HepG2 (cell line): ENCODE measurements around the gene RUBCNL. TPM values are rescaled to one million over a fixed set of nuclear protein-coding genes. Genes with fewer than 3 reads are reported as not detected.

Experiments
- ATAC-seq: fragments of 200-7000 bp; cut with Tn5 transposase; 3 replicates; pipeline ENCODE4 v1.9.1; 2020; ENCODE audit warnings: mild to moderate bottlenecking, moderate library complexity
- BruUV-seq: library from RNA; stranded (reverse); fragments of 400-500 nt; replicated peaks from 2 replicates; lab custom pipeline; 2021; lab: Mats Ljungman, UMichigan
- CTCF ChIA-PET: fragments of 300-600 bp; formaldehyde crosslinking; extraction: SDS; loops from one replicate; lab custom pipeline; 2021; ENCODE audit warnings: low total read pairs, inconsistent platforms, low intra/inter-chr PET ratio; lab: Yijun Ruan, JAX
- POLR2A ChIA-PET: fragments of 350-600 bp; sonication (Branson Sonifier 250); formaldehyde crosslinking; loops from one replicate; lab custom pipeline; 2020; ENCODE audit warnings: antibody characterized with exemption, inconsistent platforms; lab: Yijun Ruan, JAX
- DNase-seq: peaks from one replicate; pipeline ENCODE4 v3.0.0-alpha.2; 2015; ENCODE audit warnings: low spot score
- FAIRE-seq: peaks from 3 replicates; lab custom pipeline; 2011; peaks lifted over from hg19 to GRCh38; lab: Jason Lieb, UNC
- H2AFZ ChIP-seq: one replicate; pipeline ENCODE4 v1.6.1; 2011; ENCODE audit warnings: low read length, inconsistent platforms
- H3K27ac ChIP-seq: fragments of 300-600 bp; 3 replicates; pipeline ENCODE4 v1.8.0; 2011; ENCODE audit warnings: mixed run types, mild to moderate bottlenecking, mixed read lengths, low read length, inconsistent platforms; ENCODE audit not compliant: insufficient read depth; ENCODE audit errors: extremely low read length
- H3K27me3 ChIP-seq, 2 experiments: fragments of 200-600 bp in 1 of 2; 2 replicates in 1 of 2; 3 replicates in 1 of 2; pipeline versions ENCODE4 v1.6.0 to v1.8.0; 2011; ENCODE audit warnings: low read length in 2 of 2, mild to moderate bottlenecking in 2 of 2, moderate library complexity in 2 of 2, inconsistent platforms in 1 of 2; ENCODE audit not compliant: insufficient read depth in 2 of 2, control insufficient read depth in 1 of 2
- H3K36me3 ChIP-seq, 2 experiments: fragments of 200-600 bp in 1 of 2; replicated peaks in 1 of 2; 2 replicates in 1 of 2; 3 replicates in 1 of 2; pipeline versions ENCODE4 v1.5.1 to v1.8.0; 2011; ENCODE audit warnings: low read length in 2 of 2, inconsistent platforms in 1 of 2; ENCODE audit not compliant: insufficient read depth in 2 of 2, control insufficient read depth in 1 of 2
- H3K4me1 ChIP-seq: 2 replicates; pipeline ENCODE4 v1.5.1; 2012; ENCODE audit warnings: low read length, inconsistent platforms; ENCODE audit not compliant: insufficient read depth
- H3K4me2 ChIP-seq: 2 replicates; pipeline ENCODE4 v1.6.0; 2011; ENCODE audit warnings: low read depth, low read length, inconsistent platforms
- H3K4me3 ChIP-seq, 3 experiments: fragments of 200-600 bp in 1 of 3; sonication (generic), shearing (Covaris generic) in 1 of 3; replicated peaks in 1 of 3; 2 replicates each; pipeline ENCODE4 v1.5.1; 2011 to 2016; ENCODE audit warnings: low read length in 3 of 3, inconsistent platforms in 2 of 3, low read depth in 2 of 3, mild to moderate bottlenecking in 2 of 3, control low read depth in 1 of 3, mixed read lengths in 1 of 3; ENCODE audit not compliant: insufficient read depth in 1 of 3
- H3K79me2 ChIP-seq: one replicate; pipeline ENCODE4 v1.6.1; 2011; ENCODE audit warnings: low read length, inconsistent platforms; ENCODE audit not compliant: insufficient read depth
- H3K9ac ChIP-seq: 2 replicates; pipeline ENCODE4 v1.6.0; 2011; ENCODE audit warnings: mild to moderate bottlenecking, low read depth, low read length, inconsistent platforms; ENCODE audit not compliant: insufficient read depth
- H3K9me3 ChIP-seq: 2 replicates; pipeline ENCODE4 v1.5.1; 2012; ENCODE audit warnings: mild to moderate bottlenecking, low read length
- H4K20me1 ChIP-seq: 2 replicates; pipeline ENCODE4 v1.6.0; 2011; ENCODE audit warnings: inconsistent platforms, mild to moderate bottlenecking, low read length, moderate library complexity; ENCODE audit not compliant: insufficient read depth
- MIER3 ChIP-seq: IDR thresholded peaks from 2 replicates; pipeline ENCODE4 v1.6.1; 2016; ENCODE audit warnings: missing compliant biosample characterization, borderline replicate concordance
- PPARG ChIP-seq: conservative IDR thresholded peaks from 2 replicates; pipeline ENCODE4 v1.6.1; 2016; ENCODE audit warnings: missing biosample characterization, missing genetic modification reagents
- RBAK ChIP-seq: sonication (generic); formaldehyde crosslinking; IDR thresholded peaks from 2 replicates; pipeline ENCODE4 v1.5.1; 2020; ENCODE audit warnings: mild to moderate bottlenecking, missing genetic modification reagents
- ZBTB20 ChIP-seq: sonication (generic); formaldehyde crosslinking; IDR thresholded peaks from 2 replicates; pipeline ENCODE4 v1.8.1; 2023; ENCODE audit warnings: missing genetic modification reagents, low read depth, mild to moderate bottlenecking, borderline replicate concordance
- ZFYVE20 ChIP-seq: sonication (generic); formaldehyde crosslinking; IDR thresholded peaks from 2 replicates; pipeline ENCODE4 v1.8.0; 2023; ENCODE audit warnings: low read depth, mild to moderate bottlenecking, moderate library complexity, missing genetic modification reagents, borderline replicate concordance
- ZNF230 ChIP-seq: sonication (generic); formaldehyde crosslinking; IDR thresholded peaks from 2 replicates; pipeline ENCODE4 v1.4.0; 2020; ENCODE audit warnings: mild to moderate bottlenecking, missing genetic modification reagents
- WGBS: methylation state at CpG from one replicate; pipeline ENCODE4 v1.1.6; 2017; ENCODE audit warnings: low lambda C conversion rate; 5-methylcytosine and 5-hydroxymethylcytosine counted together
- in situ Hi-C: cut with HindIII; loops from 2 replicates; pipeline ENCODE4 v1.10.0; 2017; ENCODE audit warnings: low pct_unique_long_range_greater_than_20kb; ENCODE audit not compliant: extremely low pct_ligation_motif_present
- intact Hi-C: fragments of 100-400 bp; cut with micrococcal nuclease; formaldehyde crosslinking; loops from one replicate; pipeline ENCODE4 v1.10.0; 2022; ENCODE audit not compliant: unreplicated experiment
- polyA plus RNA-seq, 8 experiments: library from polyadenylated mRNA; depleted of rRNA in 3 of 8; stranded (reverse) in 7 of 8; unstranded in 1 of 8; fragments of >200 nt; fragmentation: Illumina TruSeq in 4 of 8; extraction: Trizol in 4 of 8; gene quantifications; 2 replicates each; pipeline versions ENCODE4 v1.2.1 to v1.2.3, GENCODE V29; 2011 to 2016; ENCODE audit warnings: low read depth in 4 of 8, missing spikeins in 1 of 8, mixed read lengths in 1 of 8; ENCODE audit not compliant: insufficient read depth in 1 of 8
- total RNA-seq, 5 experiments: library from RNA; depleted of rRNA; stranded (reverse); fragments of >200 nt; fragmentation: Illumina TruSeq; extraction: Trizol; gene quantifications; 2 replicates each; pipeline ENCODE4 v1.2.3, GENCODE V29; 2016; ENCODE audit warnings: low read depth in 1 of 5
- TF ChIP-seq, protein P1 (sequence below): sonication (generic); formaldehyde crosslinking; IDR thresholded peaks from 2 replicates; pipeline ENCODE4 v1.4.0; 2020; ENCODE audit warnings: mild to moderate bottlenecking, missing genetic modification reagents
- TF ChIP-seq, protein P2 (sequence below): sonication (generic); formaldehyde crosslinking; IDR thresholded peaks from 2 replicates; pipeline ENCODE4 v1.5.0; 2020; ENCODE audit warnings: mild to moderate bottlenecking, missing genetic modification reagents, borderline replicate concordance
- TF ChIP-seq, protein P3 (sequence below): sonication (generic); formaldehyde crosslinking; IDR thresholded peaks from 2 replicates; pipeline ENCODE4 v1.9.0; 2021; ENCODE audit warnings: missing genetic modification reagents, borderline replicate concordance

The RUBCNL gene
- total and polyA plus RNA-seq, 2 of the 13 experiments (the other 11 are each of a cell fraction or from before 2014, with no cell fraction given) = not detected

DNA sequence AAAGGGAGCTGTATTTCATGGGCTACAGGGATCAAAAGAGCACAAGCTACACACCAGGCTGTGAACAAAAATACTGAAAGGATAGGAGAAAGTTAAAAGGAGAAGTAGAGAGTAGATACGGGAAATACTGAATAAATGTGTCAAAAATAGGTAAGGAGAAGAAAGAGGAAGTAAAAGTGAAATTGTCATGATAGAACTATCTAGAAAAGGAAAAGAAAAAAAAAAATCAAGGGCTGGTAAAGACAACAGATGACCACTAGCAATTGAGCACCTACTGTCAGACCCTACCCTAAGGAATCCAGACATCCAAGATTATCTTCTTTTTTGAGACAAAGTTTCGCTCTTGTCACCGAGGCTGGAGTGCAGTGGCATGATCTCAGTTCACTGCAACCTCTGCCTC, 4.8 kb downstream of the RUBCNL start:
- CTCF ChIA-PET = no interaction called here
- in situ Hi-C loops = no loop called here

More for the DNA sequence above, 4.8 kb downstream of the RUBCNL start:
- Histone ChIP-seq H3K79me2 (no peaks in the 10 kb centered on the region), H2AFZ (no peak overlapping the region), H3K36me3 (no peaks in the 10 kb centered on the region), H3K9me3 (no peaks in the 10 kb centered on the region), H3K27me3 (peaks cover 4 to 30% of the 10 kb centered on the region in 2 experiments), H3K27ac (no peak overlapping the region), H3K4me1 (no peaks in the 10 kb centered on the region), H4K20me1 (no peaks in the 10 kb centered on the region), H3K4me2 (no peak overlapping the region), H3K9ac (no peak overlapping the region), H3K4me3 (no peak overlapping the region)
- POLR2A ChIA-PET = no interaction called here
- no TSS peak for BruUV-seq
- FAIRE-seq (no peak), DNase-seq (no peak), ATAC-seq (no peak)
- WGBS = 4% methylated on average over 3 of the region's 3 CpGs
- intact Hi-C loops = no loop called here
- no peak for TF ChIP-seq RBAK (CRISPR knock-in tag)
- no peak for TF ChIP-seq ZNF230 (CRISPR knock-in tag)
- no peak for TF ChIP-seq ZFYVE20
- TF ChIP-seq MIER3 = no peak
- TF ChIP-seq ZBTB20 (CRISPR knock-in tag) = no peak
- TF ChIP-seq, protein P1, sequence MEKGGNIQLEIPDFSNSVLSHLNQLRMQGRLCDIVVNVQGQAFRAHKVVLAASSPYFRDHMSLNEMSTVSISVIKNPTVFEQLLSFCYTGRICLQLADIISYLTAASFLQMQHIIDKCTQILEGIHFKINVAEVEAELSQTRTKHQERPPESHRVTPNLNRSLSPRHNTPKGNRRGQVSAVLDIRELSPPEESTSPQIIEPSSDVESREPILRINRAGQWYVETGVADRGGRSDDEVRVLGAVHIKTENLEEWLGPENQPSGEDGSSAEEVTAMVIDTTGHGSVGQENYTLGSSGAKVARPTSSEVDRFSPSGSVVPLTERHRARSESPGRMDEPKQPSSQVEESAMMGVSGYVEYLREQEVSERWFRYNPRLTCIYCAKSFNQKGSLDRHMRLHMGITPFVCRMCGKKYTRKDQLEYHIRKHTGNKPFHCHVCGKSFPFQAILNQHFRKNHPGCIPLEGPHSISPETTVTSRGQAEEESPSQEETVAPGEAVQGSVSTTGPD = no peak
- TF ChIP-seq, protein P2, sequence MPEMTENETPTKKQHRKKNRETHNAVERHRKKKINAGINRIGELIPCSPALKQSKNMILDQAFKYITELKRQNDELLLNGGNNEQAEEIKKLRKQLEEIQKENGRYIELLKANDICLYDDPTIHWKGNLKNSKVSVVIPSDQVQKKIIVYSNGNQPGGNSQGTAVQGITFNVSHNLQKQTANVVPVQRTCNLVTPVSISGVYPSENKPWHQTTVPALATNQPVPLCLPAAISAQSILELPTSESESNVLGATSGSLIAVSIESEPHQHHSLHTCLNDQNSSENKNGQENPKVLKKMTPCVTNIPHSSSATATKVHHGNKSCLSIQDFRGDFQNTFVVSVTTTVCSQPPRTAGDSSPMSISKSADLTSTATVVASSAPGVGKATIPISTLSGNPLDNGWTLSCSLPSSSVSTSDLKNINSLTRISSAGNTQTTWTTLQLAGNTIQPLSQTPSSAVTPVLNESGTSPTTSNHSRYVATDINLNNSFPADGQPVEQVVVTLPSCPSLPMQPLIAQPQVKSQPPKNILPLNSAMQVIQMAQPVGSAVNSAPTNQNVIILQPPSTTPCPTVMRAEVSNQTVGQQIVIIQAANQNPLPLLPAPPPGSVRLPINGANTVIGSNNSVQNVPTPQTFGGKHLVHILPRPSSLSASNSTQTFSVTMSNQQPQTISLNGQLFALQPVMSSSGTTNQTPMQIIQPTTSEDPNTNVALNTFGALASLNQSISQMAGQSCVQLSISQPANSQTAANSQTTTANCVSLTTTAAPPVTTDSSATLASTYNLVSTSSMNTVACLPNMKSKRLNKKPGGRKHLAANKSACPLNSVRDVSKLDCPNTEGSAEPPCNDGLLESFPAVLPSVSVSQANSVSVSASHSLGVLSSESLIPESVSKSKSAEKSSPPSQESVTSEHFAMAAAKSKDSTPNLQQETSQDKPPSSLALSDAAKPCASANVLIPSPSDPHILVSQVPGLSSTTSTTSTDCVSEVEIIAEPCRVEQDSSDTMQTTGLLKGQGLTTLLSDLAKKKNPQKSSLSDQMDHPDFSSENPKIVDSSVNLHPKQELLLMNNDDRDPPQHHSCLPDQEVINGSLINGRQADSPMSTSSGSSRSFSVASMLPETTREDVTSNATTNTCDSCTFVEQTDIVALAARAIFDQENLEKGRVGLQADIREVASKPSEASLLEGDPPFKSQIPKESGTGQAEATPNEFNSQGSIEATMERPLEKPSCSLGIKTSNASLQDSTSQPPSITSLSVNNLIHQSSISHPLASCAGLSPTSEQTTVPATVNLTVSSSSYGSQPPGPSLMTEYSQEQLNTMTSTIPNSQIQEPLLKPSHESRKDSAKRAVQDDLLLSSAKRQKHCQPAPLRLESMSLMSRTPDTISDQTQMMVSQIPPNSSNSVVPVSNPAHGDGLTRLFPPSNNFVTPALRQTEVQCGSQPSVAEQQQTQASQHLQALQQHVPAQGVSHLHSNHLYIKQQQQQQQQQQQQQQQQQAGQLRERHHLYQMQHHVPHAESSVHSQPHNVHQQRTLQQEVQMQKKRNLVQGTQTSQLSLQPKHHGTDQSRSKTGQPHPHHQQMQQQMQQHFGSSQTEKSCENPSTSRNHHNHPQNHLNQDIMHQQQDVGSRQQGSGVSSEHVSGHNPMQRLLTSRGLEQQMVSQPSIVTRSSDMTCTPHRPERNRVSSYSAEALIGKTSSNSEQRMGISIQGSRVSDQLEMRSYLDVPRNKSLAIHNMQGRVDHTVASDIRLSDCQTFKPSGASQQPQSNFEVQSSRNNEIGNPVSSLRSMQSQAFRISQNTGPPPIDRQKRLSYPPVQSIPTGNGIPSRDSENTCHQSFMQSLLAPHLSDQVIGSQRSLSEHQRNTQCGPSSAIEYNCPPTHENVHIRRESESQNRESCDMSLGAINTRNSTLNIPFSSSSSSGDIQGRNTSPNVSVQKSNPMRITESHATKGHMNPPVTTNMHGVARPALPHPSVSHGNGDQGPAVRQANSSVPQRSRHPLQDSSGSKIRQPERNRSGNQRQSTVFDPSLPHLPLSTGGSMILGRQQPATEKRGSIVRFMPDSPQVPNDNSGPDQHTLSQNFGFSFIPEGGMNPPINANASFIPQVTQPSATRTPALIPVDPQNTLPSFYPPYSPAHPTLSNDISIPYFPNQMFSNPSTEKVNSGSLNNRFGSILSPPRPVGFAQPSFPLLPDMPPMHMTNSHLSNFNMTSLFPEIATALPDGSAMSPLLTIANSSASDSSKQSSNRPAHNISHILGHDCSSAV = no peak
- TF ChIP-seq PPARG (CRISPR knock-in tag) = no peak
- TF ChIP-seq, protein P3, sequence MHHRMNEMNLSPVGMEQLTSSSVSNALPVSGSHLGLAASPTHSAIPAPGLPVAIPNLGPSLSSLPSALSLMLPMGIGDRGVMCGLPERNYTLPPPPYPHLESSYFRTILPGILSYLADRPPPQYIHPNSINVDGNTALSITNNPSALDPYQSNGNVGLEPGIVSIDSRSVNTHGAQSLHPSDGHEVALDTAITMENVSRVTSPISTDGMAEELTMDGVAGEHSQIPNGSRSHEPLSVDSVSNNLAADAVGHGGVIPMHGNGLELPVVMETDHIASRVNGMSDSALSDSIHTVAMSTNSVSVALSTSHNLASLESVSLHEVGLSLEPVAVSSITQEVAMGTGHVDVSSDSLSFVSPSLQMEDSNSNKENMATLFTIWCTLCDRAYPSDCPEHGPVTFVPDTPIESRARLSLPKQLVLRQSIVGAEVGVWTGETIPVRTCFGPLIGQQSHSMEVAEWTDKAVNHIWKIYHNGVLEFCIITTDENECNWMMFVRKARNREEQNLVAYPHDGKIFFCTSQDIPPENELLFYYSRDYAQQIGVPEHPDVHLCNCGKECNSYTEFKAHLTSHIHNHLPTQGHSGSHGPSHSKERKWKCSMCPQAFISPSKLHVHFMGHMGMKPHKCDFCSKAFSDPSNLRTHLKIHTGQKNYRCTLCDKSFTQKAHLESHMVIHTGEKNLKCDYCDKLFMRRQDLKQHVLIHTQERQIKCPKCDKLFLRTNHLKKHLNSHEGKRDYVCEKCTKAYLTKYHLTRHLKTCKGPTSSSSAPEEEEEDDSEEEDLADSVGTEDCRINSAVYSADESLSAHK (CRISPR knock-in tag) = no peak
